Astrocyte (in vitro differentiated cells and primary cell): ENCODE results near the gene LRRC10. TPM values are rescaled to one million over a fixed set of nuclear protein-coding genes. Genes with fewer than 3 reads are reported as not detected.

ENCODE experiments used
- DNase-seq: peaks from one replicate; pipeline ENCODE4 v3.0.0-alpha.2; 2010; ENCODE audit warnings: low read depth
- FAIRE-seq: peaks from 2 replicates; lab custom pipeline; 2011; peaks lifted over from hg19 to GRCh38; lab: Jason Lieb, UNC
- H2AFZ ChIP-seq: 2 replicates; pipeline ENCODE4 v1.6.0; 2012; ENCODE audit warnings: low read depth, low read length, inconsistent platforms
- H3K27ac ChIP-seq: 2 replicates; pipeline ENCODE4 v1.5.1; 2011; ENCODE audit warnings: low read depth, low read length, inconsistent platforms
- H3K27me3 ChIP-seq: 2 replicates; pipeline ENCODE4 v1.6.0; 2011; ENCODE audit warnings: low read length, inconsistent platforms; ENCODE audit not compliant: insufficient read depth
- H3K36me3 ChIP-seq: 2 replicates; pipeline ENCODE4 v1.5.1; 2011; ENCODE audit warnings: low read length, inconsistent platforms; ENCODE audit not compliant: insufficient read depth
- H3K4me1 ChIP-seq: 2 replicates; pipeline ENCODE4 v1.5.1; 2011; ENCODE audit warnings: low read length, inconsistent platforms; ENCODE audit not compliant: insufficient read depth
- H3K4me2 ChIP-seq: 2 replicates; pipeline ENCODE4 v1.6.0; 2012; ENCODE audit warnings: low read length, inconsistent platforms
- H3K4me3 ChIP-seq: 2 replicates; pipeline ENCODE4 v1.5.1; 2011; ENCODE audit warnings: low read depth, mild to moderate bottlenecking, low read length, inconsistent platforms; ENCODE audit not compliant: insufficient read depth
- H3K79me2 ChIP-seq: 2 replicates; pipeline ENCODE4 v1.6.0; 2012; ENCODE audit warnings: mild to moderate bottlenecking, low read length, inconsistent platforms; ENCODE audit not compliant: insufficient read depth
- H3K9ac ChIP-seq: 2 replicates; pipeline ENCODE4 v1.6.0; 2012; ENCODE audit warnings: mild to moderate bottlenecking, low read length, inconsistent platforms
- H3K9me3 ChIP-seq: 2 replicates; pipeline ENCODE4 v1.5.1; 2012; ENCODE audit warnings: low read depth, mild to moderate bottlenecking, low read length, inconsistent platforms; ENCODE audit not compliant: insufficient read depth
- H4K20me1 ChIP-seq: 2 replicates; pipeline ENCODE4 v1.6.0; 2012; ENCODE audit warnings: low read length, inconsistent platforms; ENCODE audit not compliant: insufficient read depth
- H3K27ac Mint-ChIP-seq: one replicate; pipeline ENCODE4 v1.8.0; 2021; ENCODE audit warnings: mild to moderate bottlenecking, mixed read lengths; ENCODE audit not compliant: unreplicated experiment
- H3K27me3 Mint-ChIP-seq: one replicate; pipeline ENCODE4 v1.8.0; 2021; ENCODE audit warnings: low read depth, mixed read lengths; ENCODE audit not compliant: unreplicated experiment
- H3K36me3 Mint-ChIP-seq: one replicate; pipeline ENCODE4 v1.8.0; 2021; ENCODE audit warnings: low read depth, mixed read lengths; ENCODE audit not compliant: unreplicated experiment
- H3K4me1 Mint-ChIP-seq: one replicate; pipeline ENCODE4 v1.8.0; 2021; ENCODE audit warnings: low read depth, mixed read lengths; ENCODE audit not compliant: unreplicated experiment
- H3K4me3 Mint-ChIP-seq: one replicate; pipeline ENCODE4 v1.8.0; 2021; ENCODE audit warnings: mild to moderate bottlenecking, moderate library complexity, mixed read lengths; ENCODE audit not compliant: unreplicated experiment
- H3K9me3 Mint-ChIP-seq: one replicate; pipeline ENCODE4 v1.8.0; 2021; ENCODE audit warnings: mild to moderate bottlenecking, mixed read lengths; ENCODE audit not compliant: unreplicated experiment
- CTCF ChIP-seq: IDR thresholded peaks from 2 replicates; pipeline ENCODE4 v1.5.1; 2011; ENCODE audit warnings: low read depth, mild to moderate bottlenecking, inconsistent platforms, low read length, moderate library complexity; ENCODE audit not compliant: insufficient read depth
- EZH2 ChIP-seq: IDR thresholded peaks from 2 replicates; pipeline ENCODE4 v1.6.1; 2012; ENCODE audit warnings: mild to moderate bottlenecking, low read length, inconsistent platforms; ENCODE audit not compliant: insufficient read depth
- microRNA-seq: library from miRNA; unstranded; fragments of <30 nt; microRNA quantifications from one replicate; pipeline ENCODE4 v1.2.0, GENCODE V29; 2020
- total RNA-seq: library from RNA; stranded (reverse); gene quantifications from 2 replicates; pipeline ENCODE4 v1.2.1, GENCODE V29; 2021

The LRRC10 gene
- total RNA-seq, 1 donor from 2014 or later, result not detected

- H3K4me1 Mint-ChIP-seq, result peaks cover 4% of the 10 kb centered on the region
- peaks cover 35% of the 10 kb centered on the region for H3K79me2 ChIP-seq
- H3K4me3 ChIP-seq, result no peak overlapping the region
- TF ChIP-seq EZH2 (no peak), CTCF (no peak)
- H4K20me1 ChIP-seq, result no peaks in the 10 kb centered on the region
- H2AFZ ChIP-seq, result no peak overlapping the region
- H3K36me3 Mint-ChIP-seq, result peaks cover 9% of the 10 kb centered on the region
- no peaks in the 10 kb centered on the region for H3K4me1 ChIP-seq
- DNase-seq, result no peak
- H3K27me3 Mint-ChIP-seq, result no peaks in the 10 kb centered on the region
- FAIRE-seq, result no peak
- no peak overlapping the region for H3K4me2 ChIP-seq
- no peak overlapping the region for H3K27ac ChIP-seq
- H3K27ac Mint-ChIP-seq, result no peak overlapping the region
- H3K27me3 ChIP-seq, result no peaks in the 10 kb centered on the region
- H3K4me3 Mint-ChIP-seq, result no peak overlapping the region
- H3K9me3 Mint-ChIP-seq, result no peaks in the 10 kb centered on the region
- peaks cover 10% of the 10 kb centered on the region for H3K36me3 ChIP-seq
- no peaks in the 10 kb centered on the region for H3K9me3 ChIP-seq
- no peak overlapping the region for H3K9ac ChIP-seq
Observed at GRCh38 chr12:69563166-69563762, 47.4 kb downstream of the LRRC10 start.

Small RNA genes within 50 kb of the gene (microRNA-seq; reads per million reads assigned to microRNA genes)
- gene MIR3913-1, result not detected
- not detected for gene MIR3913-2

Other genes starting within 250 kb of the LRRC10 start
- gene FRS2, start 140.5 kb downstream of the LRRC10 start, total RNA-seq, result 54.1 and 60.9 TPM in 2 replicates
- gene CCT2, start 25.4 kb downstream of the LRRC10 start, total RNA-seq, result 241 and 262 TPM in 2 replicates
- gene BEST3, start 88.4 kb upstream of the LRRC10 start, total RNA-seq, result 1.0 and 1.2 TPM in 2 replicates
- 18.4 and 19.4 TPM in 2 replicates for gene RAB3IP, start 128.0 kb upstream of the LRRC10 start, total RNA-seq
- gene MYRFL, start 214.3 kb upstream of the LRRC10 start, total RNA-seq, result 0.20 and 0.26 TPM in 2 replicates